Measurements from ENCODE around the gene OGT.
"Not testable (repeated sequence)": the region's sequence is repeated elsewhere in the genome, so short reads cannot be mapped to it uniquely, and the experiment has no call there.

The OGT gene

DNA sequence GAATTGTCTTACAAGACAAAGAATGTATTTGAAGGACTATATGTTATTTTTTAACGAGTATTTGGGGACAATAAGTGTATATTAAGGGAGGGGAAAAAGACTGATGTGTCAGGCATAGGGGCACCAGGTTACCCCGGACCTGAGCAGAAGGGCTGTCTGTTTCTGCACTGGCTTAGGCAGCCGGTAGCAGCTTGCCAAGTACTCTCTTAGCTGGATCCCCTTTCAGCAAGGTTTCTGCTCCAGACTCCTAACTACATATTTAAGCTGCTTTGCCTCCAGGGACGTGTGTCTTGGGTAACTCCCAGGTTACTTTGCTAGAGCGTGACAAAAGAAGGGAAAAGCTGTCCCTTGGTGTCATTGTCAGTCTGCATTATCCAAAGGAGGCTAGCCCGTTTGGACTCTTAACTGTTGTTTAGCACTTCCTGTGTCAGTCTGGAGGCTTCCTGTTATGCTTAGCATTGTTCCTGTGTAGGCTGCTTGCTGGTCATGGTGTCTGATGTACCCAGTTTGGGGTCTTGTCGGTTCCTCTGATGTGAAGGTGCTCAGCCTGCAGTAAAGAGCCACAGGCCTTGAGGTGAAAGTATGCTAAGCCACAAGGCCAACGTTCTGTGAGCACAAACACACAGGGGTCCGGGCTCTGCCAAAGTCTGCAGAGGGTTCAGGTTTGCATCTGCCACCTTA is 73.8 kb downstream of the OGT start:
- TF ChIP-seq, protein P1, sequence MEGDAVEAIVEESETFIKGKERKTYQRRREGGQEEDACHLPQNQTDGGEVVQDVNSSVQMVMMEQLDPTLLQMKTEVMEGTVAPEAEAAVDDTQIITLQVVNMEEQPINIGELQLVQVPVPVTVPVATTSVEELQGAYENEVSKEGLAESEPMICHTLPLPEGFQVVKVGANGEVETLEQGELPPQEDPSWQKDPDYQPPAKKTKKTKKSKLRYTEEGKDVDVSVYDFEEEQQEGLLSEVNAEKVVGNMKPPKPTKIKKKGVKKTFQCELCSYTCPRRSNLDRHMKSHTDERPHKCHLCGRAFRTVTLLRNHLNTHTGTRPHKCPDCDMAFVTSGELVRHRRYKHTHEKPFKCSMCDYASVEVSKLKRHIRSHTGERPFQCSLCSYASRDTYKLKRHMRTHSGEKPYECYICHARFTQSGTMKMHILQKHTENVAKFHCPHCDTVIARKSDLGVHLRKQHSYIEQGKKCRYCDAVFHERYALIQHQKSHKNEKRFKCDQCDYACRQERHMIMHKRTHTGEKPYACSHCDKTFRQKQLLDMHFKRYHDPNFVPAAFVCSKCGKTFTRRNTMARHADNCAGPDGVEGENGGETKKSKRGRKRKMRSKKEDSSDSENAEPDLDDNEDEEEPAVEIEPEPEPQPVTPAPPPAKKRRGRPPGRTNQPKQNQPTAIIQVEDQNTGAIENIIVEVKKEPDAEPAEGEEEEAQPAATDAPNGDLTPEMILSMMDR (conservative IDR thresholded peaks at IDR 0.05; ENCODE audit: low read length), result no peak
- H3K4me3 ChIP-seq (ENCODE audit: low read length), result no peak overlapping the region
- no peak for DNase-seq (ENCODE audit: low read depth)

DNA sequence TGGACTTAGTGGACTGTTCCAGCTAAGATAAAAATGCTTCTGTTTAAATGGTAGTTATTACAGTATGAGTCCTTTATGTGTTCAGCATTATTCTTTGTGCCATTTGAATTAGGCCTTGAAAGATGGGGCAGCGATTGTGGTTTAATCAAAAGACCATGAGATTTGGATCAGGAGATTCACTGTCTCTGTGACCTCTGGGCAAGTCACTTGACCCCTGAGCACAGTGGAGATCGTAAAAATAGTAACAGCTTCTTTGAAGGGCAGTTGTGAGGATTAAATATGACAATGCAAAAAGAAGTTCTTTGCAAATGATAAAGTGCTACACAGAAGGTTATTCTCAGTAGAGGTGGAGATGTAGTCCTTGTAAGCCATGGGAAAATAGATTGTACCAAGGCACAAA is 74.6 kb downstream of the OGT start:
- no peak overlapping the region for H3K4me3 ChIP-seq (ENCODE audit: low read length)
- TF ChIP-seq, protein P1 (conservative IDR thresholded peaks at IDR 0.05; ENCODE audit: low read length), result no peak
- DNase-seq (ENCODE audit: low read depth), result no peak

DNA sequence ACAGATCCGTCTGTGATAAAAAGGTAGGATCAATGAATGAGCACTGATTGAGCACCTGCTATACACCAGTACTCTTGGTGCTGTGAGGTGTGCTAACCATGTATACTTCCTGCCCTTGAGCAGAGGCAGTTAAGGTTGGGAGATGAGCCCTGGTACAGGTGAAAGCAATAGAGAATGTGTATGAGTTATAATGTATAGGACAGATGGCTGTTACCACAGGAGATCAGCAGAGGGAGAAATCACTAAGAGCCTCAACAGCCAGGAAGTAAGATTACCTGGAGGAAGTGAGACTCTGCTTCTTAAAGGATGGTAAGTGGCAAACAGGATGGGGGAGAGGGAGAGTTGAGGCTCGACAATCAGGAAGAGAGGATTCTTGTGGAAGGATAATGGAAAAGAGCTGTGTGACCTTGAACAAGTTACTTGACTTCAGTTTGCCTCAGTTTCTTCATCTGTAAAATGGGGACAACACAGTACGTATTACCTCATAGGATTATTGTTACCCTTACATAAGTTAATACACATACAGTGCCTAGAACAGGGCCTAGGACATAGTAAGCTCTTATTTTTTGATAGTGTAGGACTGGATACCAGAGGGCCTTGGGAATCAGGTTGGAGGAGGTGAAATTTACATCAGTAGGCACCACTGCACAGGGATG is 76.3 kb downstream of the OGT start:
- DNase-seq (ENCODE audit: low read depth), result no peak
- no peak overlapping the region for H3K4me3 ChIP-seq (ENCODE audit: low read length)
- TF ChIP-seq, protein P1 (conservative IDR thresholded peaks at IDR 0.05; ENCODE audit: low read length), result no peak

DNA sequence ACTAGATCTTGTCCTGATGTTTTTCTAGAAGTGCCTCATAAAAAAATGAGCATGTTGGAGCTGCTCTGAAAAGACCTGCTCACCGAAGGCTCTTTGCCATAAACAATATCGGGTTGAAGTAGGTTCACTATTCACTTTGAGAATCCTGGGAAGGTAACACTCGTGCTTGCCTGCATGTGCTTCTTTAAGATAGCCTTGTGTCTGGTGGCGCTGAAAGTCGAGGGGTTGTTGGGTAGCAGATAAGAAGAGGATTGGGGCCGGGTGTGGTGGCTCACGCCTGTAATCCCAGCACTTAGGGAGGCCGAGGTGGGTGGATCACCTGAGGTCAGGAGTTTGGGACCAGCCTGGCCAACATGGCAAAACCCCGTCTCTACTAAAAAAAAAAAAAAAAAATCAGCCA is 78.8 kb downstream of the OGT start:
- H3K4me3 ChIP-seq (ENCODE audit: low read length); DNase-seq (ENCODE audit: low read depth): not testable (repeated sequence)

DNA sequence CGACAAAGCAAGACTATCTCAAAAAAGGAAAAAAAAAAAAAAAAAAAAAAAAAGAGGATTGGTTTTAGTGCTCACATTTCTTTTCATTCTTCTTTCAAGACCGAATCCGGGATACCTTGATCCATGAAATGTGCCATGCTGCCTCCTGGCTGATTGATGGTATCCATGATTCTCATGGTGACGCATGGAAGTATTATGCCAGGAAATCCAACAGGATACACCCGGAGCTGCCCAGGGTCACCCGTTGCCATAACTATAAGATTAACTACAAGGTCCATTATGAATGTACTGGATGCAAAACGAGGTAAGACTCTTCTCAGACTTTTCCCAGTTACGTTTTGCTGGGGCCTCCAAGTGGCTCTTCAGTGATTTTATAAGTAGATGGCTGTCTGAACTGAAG is 79.4 kb downstream of the OGT start:
- DNase-seq (ENCODE audit: low read depth), result no peak
- TF ChIP-seq, protein P1 (conservative IDR thresholded peaks at IDR 0.05; ENCODE audit: low read length), result no peak
- no peak overlapping the region for H3K4me3 ChIP-seq (ENCODE audit: low read length)

DNA sequence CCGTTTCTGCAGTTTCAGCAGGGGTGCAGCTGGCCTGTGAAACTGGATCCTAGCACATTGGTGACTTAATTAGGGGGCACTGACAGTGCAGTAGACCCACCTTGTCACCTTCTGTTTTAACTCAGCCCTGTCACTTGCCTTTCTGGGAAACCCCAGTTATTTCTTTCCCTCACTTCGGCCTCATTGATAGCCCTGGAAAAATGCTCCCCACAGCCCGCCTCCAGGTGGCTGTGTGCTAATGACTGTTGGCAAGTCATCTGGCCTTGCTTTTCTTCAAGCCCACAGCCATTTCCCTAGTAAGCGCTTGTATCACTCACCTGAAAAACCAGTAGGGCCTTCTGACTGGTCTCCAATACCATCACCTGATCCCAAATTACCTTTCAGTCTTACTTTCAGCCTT is 82.2 kb downstream of the OGT start:
- TF ChIP-seq, protein P1 (conservative IDR thresholded peaks at IDR 0.05; ENCODE audit: low read length), result no peak
- H3K4me3 ChIP-seq (ENCODE audit: low read length), result no peak overlapping the region
- DNase-seq (ENCODE audit: low read depth), result no peak

DNA sequence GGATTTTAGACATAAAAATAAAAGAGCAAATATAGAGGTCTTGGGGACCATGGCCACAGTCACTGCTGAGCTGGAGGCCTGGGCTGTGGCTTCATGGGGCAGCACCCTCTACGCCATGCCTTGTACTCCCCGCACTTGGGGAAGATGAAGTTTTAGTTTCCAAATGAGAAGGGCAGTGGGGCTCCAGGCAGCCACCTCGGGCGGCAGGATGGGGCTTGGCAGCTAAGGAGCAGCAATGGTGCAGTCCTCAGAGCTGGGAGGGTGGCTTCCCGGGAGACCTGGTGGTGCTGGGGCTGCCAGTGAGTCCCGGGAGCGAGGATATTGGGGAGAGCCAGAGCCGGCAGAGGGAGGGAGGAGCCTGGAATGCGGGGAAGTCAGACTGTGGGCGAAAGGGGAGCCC is 83.0 kb downstream of the OGT start:
- no peak overlapping the region for H3K4me3 ChIP-seq (ENCODE audit: low read length)
- TF ChIP-seq, protein P1 (conservative IDR thresholded peaks at IDR 0.05; ENCODE audit: low read length), result no peak
- no peak for DNase-seq (ENCODE audit: low read depth)

Measured in AG10803 (cell line).